HG03097 (cell line): ENCODE data around the gene DOP1A.

Experiments used
- ATAC-seq: cut with Tn5 transposase; IDR thresholded peaks from one replicate; pipeline ENCODE4 v1.9.1; 2021; ENCODE audit not compliant: unreplicated experiment, low FRiP score

Gene DOP1A

GRCh38 chr6:83067448-83068439, at the start of gene DOP1A:
DOP1A (plus strand) TSS chr6:83067671; CDS start chr6:83096978, 29,307 bp downstream.
- peak; percentile 85 for ATAC-seq

DNA sequence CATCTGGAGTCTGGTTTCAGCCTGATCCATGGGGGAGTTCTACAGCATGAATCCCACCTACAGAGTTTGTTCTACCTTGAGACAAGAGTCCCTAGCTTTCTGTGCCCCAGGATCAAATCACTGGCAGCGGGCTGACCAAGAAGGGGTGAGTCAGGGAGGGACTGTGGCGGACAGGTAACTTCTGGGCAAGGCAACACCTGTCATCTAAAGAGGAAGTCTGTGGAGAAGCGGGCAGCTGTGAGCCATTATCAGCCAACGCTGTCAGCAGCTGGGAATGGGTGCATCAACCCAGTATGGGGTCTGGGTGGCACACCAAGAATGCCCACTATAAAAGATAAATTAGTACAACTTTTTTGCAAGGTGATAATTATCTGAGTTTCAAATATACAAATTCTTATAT, 47.7 kb upstream of the DOP1A start:
- no peak for ATAC-seq

DNA sequence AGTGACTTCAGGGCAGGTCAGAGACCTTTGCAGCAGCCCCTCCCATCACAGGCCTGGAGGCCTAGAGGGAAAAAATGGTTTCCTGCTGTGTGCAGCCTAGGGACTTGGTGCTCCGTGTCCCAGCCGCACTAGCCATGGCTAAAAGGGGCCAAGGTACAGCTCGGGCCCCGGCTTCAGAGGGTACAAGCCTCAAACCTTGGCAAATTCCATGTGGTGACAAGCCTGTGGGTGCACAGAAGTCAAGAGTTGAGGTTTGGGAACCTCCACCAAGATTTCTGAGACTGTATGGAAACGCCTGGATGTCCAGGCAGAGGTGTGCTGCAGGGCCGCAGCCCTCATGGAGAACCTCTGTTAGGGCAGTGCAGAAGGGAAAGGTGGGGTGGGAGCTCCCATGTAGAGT, 35.8 kb upstream of the DOP1A start:
- ATAC-seq = no peak

DNA sequence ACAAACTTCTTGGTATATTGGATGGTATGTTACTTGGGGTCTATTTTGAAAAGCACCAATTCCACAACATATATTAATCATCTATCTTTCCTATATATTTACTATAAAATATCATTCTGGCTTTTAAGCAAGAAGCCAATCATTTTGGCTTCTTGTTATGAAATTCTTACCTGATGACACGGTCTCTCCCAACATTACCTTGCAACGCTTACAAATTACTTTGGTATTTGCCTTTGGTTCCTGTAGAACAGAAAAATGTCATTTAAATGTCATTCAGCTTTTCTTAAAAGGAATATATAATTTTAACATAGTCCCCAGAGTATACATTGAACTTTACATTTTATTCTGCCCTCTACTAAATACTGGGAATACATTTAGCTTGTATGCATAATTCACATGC, 29.2 kb upstream of the DOP1A start:
- ATAC-seq = no peak

GRCh38 chr6:83042467-83043053, 24.9 kb upstream of the DOP1A start:
- no peak for ATAC-seq

DNA sequence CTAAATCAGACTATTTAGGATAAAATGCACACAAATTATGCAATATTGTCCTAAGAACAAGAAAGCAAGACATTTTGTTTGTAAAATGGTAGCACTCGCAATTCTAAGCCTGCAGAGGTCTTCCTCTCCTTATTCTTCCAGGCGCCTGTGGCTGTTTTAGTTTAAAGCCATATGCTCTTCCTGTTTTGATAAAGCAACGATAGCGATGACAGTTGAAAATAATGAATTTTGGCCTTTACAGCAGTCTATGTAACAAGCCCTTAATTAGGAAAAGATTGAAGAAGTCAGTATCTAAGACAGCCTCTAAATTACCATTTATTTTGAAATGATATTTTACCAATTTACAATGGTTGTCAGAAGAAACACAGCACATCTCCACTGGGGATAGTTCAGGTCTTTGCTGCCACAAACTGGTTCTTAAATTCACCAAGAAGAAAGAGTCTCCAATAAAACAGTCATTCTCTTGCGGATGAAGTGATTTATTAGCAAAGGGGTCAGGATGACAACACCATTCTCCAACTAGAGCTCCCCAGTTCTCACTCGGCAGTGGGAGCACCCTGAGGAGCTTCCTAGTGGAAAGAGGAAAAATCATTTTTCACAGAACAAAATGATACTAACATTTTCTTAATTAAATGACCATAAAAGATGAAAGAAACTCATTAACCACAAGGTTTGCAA, 23.2 kb upstream of the DOP1A start:
- ATAC-seq = no peak

DNA sequence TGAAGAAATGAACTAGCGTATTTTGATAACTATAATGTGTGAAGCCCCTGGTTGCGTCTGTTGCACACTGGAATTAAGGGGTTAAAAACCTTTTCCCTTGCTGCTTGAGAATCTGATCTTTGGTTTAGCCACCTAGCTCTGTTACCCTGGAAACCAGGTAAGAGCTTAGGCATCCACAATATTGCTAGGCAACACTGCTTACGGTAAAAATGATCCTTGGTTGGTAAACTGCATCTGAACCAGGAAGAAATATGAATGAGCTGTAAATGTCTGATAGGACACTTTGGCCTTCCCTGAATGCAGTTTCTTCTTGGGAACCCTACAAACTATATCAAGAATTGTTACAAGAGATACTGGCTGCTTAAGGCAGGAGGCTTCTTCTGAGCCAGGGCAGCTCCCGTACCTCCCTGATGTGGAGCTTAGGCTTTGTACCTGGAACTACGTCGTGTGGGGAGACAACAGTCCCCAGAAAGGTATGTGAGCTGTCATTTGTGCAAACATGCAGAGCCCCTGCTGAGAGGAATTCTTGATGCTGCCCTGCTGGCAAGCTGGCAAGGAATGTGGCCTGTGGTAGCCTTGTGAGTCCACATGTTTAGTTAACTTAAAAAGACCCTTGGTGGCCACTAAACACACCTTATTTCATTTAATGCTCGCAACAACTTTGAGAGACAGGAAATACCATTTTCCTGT, 20.3 kb upstream of the DOP1A start:
- no peak for ATAC-seq

DNA sequence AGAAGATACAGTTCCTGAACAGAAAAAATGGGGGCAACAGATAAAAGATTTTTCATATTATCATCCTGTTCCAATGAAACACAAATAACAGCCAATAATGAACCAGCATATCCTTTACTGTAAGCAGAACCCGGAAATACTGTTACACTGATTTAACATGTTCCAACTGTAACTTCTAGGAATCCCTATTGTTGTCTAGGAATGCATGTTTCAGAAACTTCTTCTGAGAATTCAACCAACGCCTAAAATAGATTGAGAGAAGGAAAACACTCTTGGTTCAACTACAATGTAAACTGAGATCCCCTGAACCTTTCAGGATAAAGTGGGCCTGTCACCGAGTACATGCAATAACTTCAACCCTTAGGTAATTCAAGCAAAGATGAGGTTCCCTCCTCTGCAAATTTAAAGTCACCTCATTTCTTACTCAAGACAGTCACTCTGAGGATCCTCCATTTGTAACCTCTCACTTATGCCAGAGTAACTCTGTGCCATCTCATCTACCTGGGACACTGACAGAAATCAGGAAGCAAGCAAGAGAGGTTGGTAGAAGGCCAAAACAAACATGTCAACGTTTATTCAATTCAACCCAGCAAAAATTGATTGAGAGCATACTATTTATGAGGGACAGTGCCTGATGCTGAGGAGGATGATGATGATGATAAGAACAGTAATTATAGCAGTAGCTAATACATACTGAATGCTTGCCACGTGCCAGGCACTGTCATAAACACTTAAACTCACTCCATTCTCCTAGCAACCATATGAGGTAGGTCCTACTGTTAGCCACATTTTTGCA, 15.9 kb upstream of the DOP1A start:
- no peak for ATAC-seq

DNA sequence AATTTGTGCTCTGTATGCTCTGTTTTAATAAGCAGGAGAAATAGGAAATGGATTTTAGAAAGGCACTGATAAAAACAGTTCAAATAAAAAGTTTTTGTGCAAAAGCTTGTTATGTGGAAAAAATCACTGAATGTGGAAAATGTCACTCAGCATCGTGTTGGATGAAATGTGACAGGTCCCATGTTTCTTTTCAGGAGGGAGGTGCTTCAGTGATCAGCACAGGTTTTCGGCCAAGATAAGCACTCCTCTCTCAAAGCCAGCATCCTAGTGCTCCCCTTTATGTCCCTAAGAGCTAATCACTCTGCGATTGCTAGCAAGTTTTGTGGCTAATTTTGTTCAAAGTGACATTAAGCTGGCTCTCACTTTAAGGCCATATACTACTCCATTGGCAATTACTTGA, 13.8 kb upstream of the DOP1A start:
- ATAC-seq = no peak

GRCh38 chr6:83055366-83055964, 12.0 kb upstream of the DOP1A start:
- no peak for ATAC-seq

- ATAC-seq = peak; percentile 69
These were observed 9.7 kb upstream of the DOP1A start for GRCh38 chr6:83057705-83058321.

DNA sequence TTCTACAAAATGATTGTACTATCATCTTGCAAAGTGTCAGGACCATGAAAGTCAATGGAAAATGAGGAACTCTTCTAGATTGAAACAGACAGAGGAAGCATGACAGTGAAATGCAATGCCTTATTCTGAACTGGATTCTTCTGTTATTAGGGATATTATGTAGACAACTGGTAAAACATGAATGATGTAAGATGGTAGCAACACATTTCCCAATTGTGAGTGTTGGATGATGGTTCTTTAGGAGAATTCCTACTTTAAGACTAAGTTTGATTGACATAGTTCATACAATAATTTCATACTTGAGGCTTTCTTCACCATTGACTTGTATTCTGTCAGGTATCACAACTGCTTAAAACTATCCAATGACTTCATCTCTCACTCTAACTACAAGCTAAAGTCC, 6.3 kb upstream of the DOP1A start:
- no peak for ATAC-seq

DNA sequence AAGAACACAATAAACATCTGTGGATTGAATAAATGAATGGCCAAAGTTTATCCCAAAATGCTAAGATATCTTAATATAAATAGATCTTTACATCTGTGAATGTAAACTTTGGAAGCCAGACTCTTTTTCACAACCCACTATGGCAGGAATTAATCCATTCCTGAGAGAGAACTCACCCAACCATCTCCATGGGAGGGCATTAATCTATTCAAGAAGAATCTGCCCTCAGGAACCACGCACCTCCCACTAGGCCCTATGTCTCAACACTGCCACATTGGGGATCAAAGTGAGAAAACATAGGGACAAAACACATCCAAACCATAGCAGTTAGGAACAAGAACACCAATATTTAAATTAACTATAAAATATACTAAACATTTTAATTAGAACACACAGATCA, 5.2 kb upstream of the DOP1A start:
- ATAC-seq = no peak

- ATAC-seq = peak; percentile 72
These were observed 1.8 kb upstream of the DOP1A start, which contains the start of gene UBE3D for GRCh38 chr6:83065511-83066192. UBE3D (minus strand) TSS chr6:83065841; CDS start chr6:83065718, 123 bp downstream.

DNA sequence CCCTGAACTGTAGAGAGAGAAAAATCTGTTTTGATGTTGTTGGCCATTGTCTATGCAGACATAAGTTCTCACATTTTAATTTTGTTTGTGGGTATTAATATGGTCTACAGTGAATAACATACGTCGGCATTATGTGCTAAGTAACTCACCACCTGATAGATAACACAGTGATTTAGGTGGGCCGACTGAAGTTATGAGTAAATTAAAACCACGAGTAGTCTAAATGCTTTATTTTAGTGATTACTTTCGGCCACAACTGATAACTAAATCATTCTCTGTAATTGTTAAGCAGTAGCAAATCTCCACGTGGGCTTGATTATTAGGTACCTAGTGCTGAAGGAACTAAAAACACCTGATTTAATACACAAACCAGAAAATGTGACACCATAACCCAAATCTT, 1.1 kb downstream of the DOP1A start:
- no peak for ATAC-seq

GRCh38 chr6:83069633-83070032, 2.2 kb downstream of the DOP1A start:
- ATAC-seq = no peak

GRCh38 chr6:83071023-83071422, 3.6 kb downstream of the DOP1A start:
- ATAC-seq = peak; percentile 36

DNA sequence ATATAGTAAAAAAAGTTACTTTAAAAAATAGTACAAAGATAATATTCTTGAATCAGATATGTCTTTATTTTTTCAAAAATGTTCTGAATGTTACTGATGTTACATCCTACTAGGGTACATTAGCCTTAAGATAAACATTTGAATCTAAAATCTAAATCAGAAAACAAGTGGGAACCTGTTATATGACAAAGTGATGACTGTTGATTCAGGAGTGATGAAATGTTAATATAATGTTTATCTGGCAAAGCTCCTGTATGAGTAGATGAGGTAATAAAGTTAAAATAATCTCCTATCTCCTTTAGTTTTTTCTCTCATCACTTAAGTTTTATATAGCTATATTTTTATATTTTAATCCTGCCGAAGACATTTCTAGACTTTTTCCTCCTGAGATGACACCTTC, 4.2 kb downstream of the DOP1A start:
- ATAC-seq = no peak

- ATAC-seq = no peak
These were observed 5.3 kb downstream of the DOP1A start for GRCh38 chr6:83072726-83073125.
